Astrocyte of the cerebellum (primary cell): ENCODE measurements around the gene ITGAD.

Experiments used
- DNase-seq: peaks from one replicate; pipeline ENCODE4 v3.0.0-alpha.2; 2011; ENCODE audit warnings: low read depth
- H3K4me3 ChIP-seq: 2 replicates; pipeline ENCODE4 v1.5.1; 2011; ENCODE audit warnings: mild to moderate bottlenecking, low read depth, low read length, moderate library complexity
- CTCF ChIP-seq: IDR thresholded peaks from 2 replicates; pipeline ENCODE4 v1.5.1; 2012; ENCODE audit warnings: low read length, low read depth, moderate library complexity, mild to moderate bottlenecking; ENCODE audit errors: missing control alignments
- in situ Hi-C: cut with HindIII; loops from 2 replicates; pipeline ENCODE4 v1.10.0; 2017; ENCODE audit warnings: low sequenced_read_pairs

The ITGAD gene

DNA sequence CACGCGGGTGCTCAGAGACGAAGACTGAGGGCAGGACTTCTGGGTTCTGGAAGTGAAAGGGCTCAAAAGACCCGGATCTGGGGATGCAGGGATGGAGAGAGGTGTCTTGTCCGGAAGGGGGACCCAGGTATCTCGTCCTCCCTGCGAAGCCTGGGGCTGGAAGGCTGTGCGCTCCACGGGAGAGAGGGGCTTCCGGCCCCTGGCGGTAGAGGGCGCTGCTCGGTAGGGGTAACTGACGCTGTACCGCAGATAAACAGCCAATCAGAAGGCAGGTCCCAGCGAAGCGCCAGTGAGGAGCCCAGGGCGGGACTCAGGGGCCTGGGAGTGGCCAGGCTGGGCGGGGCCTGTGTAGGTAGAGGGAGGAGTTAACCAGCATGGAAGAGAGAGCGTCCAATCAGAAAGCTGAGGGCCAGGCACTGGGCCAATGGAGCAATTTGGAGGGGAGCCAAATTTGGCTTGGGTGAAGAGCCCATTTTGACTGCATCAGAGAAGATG lies 79.6 kb downstream of the ITGAD start:
- H3K4me3 ChIP-seq: peak overlapping the region; percentile 83
- in situ Hi-C loops: no loop called here
- peak; percentile 73 for DNase-seq
- TF ChIP-seq CTCF: peak; percentile 62

GRCh38 chr16:31473264-31473984 lies 80.3 kb downstream of the ITGAD start:
- peak overlapping the region; percentile 83 for H3K4me3 ChIP-seq

GRCh38 chr16:31474173-31474714 lies 81.1 kb downstream of the ITGAD start:
- in situ Hi-C loops: no loop called here
- TF ChIP-seq CTCF: no peak
- DNase-seq: peak; percentile 72
- no peak overlapping the region for H3K4me3 ChIP-seq

More at GRCh38 chr16:31473264-31473984, 80.3 kb downstream of the ITGAD start:
- in situ Hi-C loops: no loop called here
- DNase-seq: no peak
- no peak for TF ChIP-seq CTCF

DNA sequence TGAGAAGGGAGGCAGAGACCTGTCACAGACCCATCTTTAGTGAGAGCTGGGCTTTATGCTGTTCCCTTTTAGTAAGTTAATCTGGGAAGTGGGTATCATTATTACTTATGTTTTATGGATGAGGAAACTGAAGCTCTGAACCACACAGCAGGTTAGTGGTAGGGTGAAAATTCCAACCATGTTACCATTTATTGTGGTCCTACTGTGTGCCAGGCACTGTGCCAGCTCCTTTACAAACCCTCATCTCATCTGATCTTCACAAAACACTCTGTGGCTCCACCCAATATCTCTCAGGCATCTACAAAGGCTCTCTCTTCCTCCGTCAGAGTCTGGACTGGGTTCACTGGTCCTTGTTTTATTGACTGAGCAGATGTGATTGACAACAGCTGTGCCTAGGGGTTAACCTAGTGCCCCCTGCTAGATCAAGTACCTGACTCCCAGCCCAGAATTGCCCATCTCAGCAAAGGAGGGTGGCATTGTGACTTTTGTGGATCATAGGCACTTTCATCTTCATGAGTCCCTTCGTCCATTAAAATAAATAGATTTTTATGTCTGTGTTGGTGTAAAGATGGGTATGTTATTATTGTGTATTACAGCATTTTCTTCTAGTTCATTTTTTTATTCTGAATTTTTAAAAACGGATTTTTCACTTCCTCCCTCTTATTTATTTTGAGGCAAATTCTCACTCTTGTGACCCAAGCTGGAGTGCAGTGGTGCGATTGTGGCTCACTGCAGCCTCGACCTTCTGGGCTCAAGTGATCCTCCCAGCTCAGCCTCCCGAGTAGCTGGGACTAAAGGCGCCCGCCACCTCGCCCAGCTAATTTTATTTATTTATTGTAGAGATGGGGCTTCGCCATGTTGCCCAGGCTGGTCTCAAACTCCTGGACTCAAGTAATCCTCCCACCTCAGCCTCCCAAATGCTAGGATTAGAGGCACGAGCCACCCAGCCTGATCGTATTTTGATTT lies 81.9 kb downstream of the ITGAD start:
- in situ Hi-C loops: no loop called here
- no peak for DNase-seq
- no peak overlapping the region for H3K4me3 ChIP-seq
- TF ChIP-seq CTCF: no peak

DNA sequence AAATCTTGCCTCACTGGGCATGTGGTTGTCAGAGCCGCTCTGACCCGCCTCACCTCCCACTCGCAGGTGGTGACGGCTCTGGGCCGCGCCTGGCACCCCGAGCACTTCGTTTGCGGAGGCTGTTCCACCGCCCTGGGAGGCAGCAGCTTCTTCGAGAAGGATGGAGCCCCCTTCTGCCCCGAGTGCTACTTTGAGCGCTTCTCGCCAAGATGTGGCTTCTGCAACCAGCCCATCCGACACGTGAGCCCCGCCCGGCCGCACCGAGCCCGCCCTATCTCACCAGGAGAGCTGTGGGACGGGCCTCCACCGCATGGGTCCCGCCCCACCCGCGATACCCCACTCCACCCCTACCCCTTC lies 82.8 kb downstream of the ITGAD start:
- TF ChIP-seq CTCF: no peak
- in situ Hi-C loops: no loop called here
- DNase-seq: no peak
- no peak overlapping the region for H3K4me3 ChIP-seq
